Transverse colon (tissue), 4 donors: ENCODE results near the gene INTS3. TPM values are rescaled to one million over a fixed set of nuclear protein-coding genes. Genes with fewer than 3 reads are reported as not detected.

Experiments used
- DNase-seq: peaks from one replicate; pipeline ENCODE4 v3.0.0-alpha.2; 2019
- H3K27ac ChIP-seq, 4 donors: fragments of 200-600 bp; sonication (generic); 2 replicates each; pipeline ENCODE4 v1.5.1; 2016 to 2018; ENCODE audit warnings: inconsistent platforms in 4 of 4
- H3K27me3 ChIP-seq: fragments of 200-600 bp; sonication (generic); 2 replicates; pipeline ENCODE4 v1.5.1; 2017; ENCODE audit warnings: inconsistent platforms
- H3K36me3 ChIP-seq, 4 donors: fragments of 200-600 bp; sonication (generic); 2 replicates each; pipeline ENCODE4 v1.5.1; 2017 to 2019; ENCODE audit warnings: inconsistent platforms in 4 of 4
- H3K4me1 ChIP-seq, 4 donors: fragments of 200-600 bp; sonication (generic); 2 replicates each; pipeline ENCODE4 v1.5.1; 2017 to 2020; ENCODE audit warnings: inconsistent platforms in 4 of 4
- H3K4me3 ChIP-seq, 4 donors: fragments of 200-600 bp; sonication (generic); 1 replicate in 1 of 4; 2 replicates in 3 of 4; pipeline versions ENCODE4 v1.5.1 to v1.6.1; 2017 to 2019; ENCODE audit warnings: inconsistent platforms in 4 of 4
- H3K9me3 ChIP-seq, 2 donors: fragments of 200-600 bp; sonication (generic); 2 replicates each; pipeline ENCODE4 v1.5.1; 2017 to 2019; ENCODE audit warnings: inconsistent platforms in 2 of 2
- CTCF ChIP-seq, 5 experiments: fragments of 200-600 bp in 3 of 5; fragments of 450-650 bp in 2 of 5; sonication (generic) in 3 of 5; IDR thresholded peaks; 1 replicate in 2 of 5; 2 replicates in 3 of 5; pipeline ENCODE4 v1.5.1; 2016 to 2017; ENCODE audit warnings: antibody characterized with exemption in 5 of 5, inconsistent platforms in 3 of 5, mild to moderate bottlenecking in 2 of 5, moderate library complexity in 1 of 5
- EP300 ChIP-seq: sonication (generic); formaldehyde crosslinking; IDR thresholded peaks from one replicate; pipeline ENCODE4 v1.6.1; 2017; ENCODE audit warnings: antibody characterized with exemption, low read depth
- POLR2A ChIP-seq: fragments of 450-650 bp; IDR thresholded peaks from one replicate; pipeline ENCODE4 v1.6.1; 2016; ENCODE audit warnings: antibody characterized with exemption, mild to moderate bottlenecking, moderate library complexity
- POLR2AphosphoS5 ChIP-seq, 3 donors: sonication (generic); formaldehyde crosslinking; IDR thresholded peaks; one replicate each; pipeline ENCODE4 v1.6.1; 2016; ENCODE audit warnings: antibody characterized with exemption in 3 of 3
- WGBS, 2 donors: methylation state at CpG; one replicate each; pipeline ENCODE4 v1.1.5; 2018; ENCODE audit warnings: low coverage in 1 of 2; 5-methylcytosine and 5-hydroxymethylcytosine counted together
- in situ Hi-C, 4 donors: fragments of 200-750 bp; cut with MboI; loops; one replicate each; pipeline versions ENCODE4 v1.15.0 to v1.15.1; 2017; ENCODE audit warnings: low sequenced_read_pairs in 3 of 4, low pct_ligation_motif_present in 1 of 4, low pct_unique_long_range_greater_than_20kb in 1 of 4
- intact Hi-C: fragments of 100-400 bp; cut with DNase I; formaldehyde crosslinking; loops from one replicate; pipeline ENCODE4 v1.15.1; 2023; ENCODE audit warnings: low total_unique reads
- total RNA-seq, 4 donors: library from RNA; depleted of rRNA; stranded (reverse); fragments of >200 nt; gene quantifications; one replicate each; pipeline ENCODE4 v1.1.0, GENCODE V29; 2016

The INTS3 gene
- total RNA-seq, 4 donors from 2014 or later, result 26.1 to 35.6 (median 28.0) TPM

GRCh38 chr1:153745417-153745816 is 17.6 kb downstream of the INTS3 start:
- Histone ChIP-seq H3K4me3 (no peak overlapping the region), H3K27ac (peak overlapping the region in 1 of 4 donors; percentile 7), H3K36me3 (peaks cover 0 to 30% (median 9%) of the 10 kb centered on the region in 4 donors), H3K9me3 (no peaks in the 10 kb centered on the region), H3K27me3 (no peaks in the 10 kb centered on the region), H3K4me1 (peaks cover 9 to 20% (median 9%) of the 10 kb centered on the region in 4 donors)
- in situ Hi-C loops, result loop anchor here in 3 of 4 donors (10.0 to 25.0 kb wide), 3 partner anchors 71 to 241 kb away; partner anchors contain the start of genes ILF2 (in 1 of the 3) and NPR1 (in 1 of the 3)
- TF ChIP-seq POLR2A (no peak), EP300 (no peak), POLR2AphosphoS5 (IDR thresholded peaks at IDR 0.05) (no peak)
- DNase-seq, result no peak
- 96 to 100% methylated on average over 1 to 2 of the region's 2 CpGs for WGBS, 2 donors
- intact Hi-C loops, result no loop called here

- no peaks in the 10 kb centered on the region for H3K9me3 ChIP-seq
- H3K4me1 ChIP-seq, result peaks cover 9 to 26% (median 12%) of the 10 kb centered on the region in 4 donors
- H3K4me3 ChIP-seq, result no peak overlapping the region
- H3K27ac ChIP-seq, result peak overlapping the region in 1 of 4 donors; percentile 7
- intact Hi-C loops (no loop called here), in situ Hi-C loops (loop anchor here in 3 of 4 donors (10.0 to 25.0 kb wide), 3 partner anchors 71 to 241 kb away; partner anchors contain the start of genes ILF2 (in 1 of the 3) and NPR1 (in 1 of the 3))
- H3K27me3 ChIP-seq, result no peaks in the 10 kb centered on the region
- TF ChIP-seq POLR2AphosphoS5 (IDR thresholded peaks at IDR 0.05) (peak in 2 of 3 donors; percentile 16 to 84), POLR2A (no peak)
- WGBS, 2 donors, result 80 to 83% methylated on average over 5 to 13 of the region's 13 CpGs
- no peak for DNase-seq
- H3K36me3 ChIP-seq, result peaks cover 0 to 22% (median 6%) of the 10 kb centered on the region in 4 donors
Measured at GRCh38 chr1:153746174-153746573, 18.3 kb downstream of the INTS3 start.

GRCh38 chr1:153748903-153749302 is 21.1 kb downstream of the INTS3 start:
- H3K27ac ChIP-seq, result no peak overlapping the region
- H3K36me3 ChIP-seq, result peaks cover 0 to 20% (median 2%) of the 10 kb centered on the region in 4 donors
- TF ChIP-seq POLR2A, result no peak
- TF ChIP-seq POLR2AphosphoS5 (IDR thresholded peaks at IDR 0.05), result no peak
- no peak for TF ChIP-seq CTCF (IDR thresholded peaks at IDR 0.05)
- no peak for TF ChIP-seq EP300
- in situ Hi-C loops, result loop anchor here in 3 of 4 donors (10.0 to 25.0 kb wide), 3 partner anchors 74 to 244 kb away; partner anchors contain the start of genes ILF2 (in 1 of the 3) and NPR1 (in 1 of the 3)
- peaks cover 9 to 34% (median 15%) of the 10 kb centered on the region in 4 donors for H3K4me1 ChIP-seq
- intact Hi-C loops, result loop anchor here (2.0 kb wide), 1 partner anchor 70 kb away; the partner anchor contains the start of gene NPR1
- 65 to 75% methylated on average over 2 of the region's 2 CpGs for WGBS, 2 donors
- H3K27me3 ChIP-seq, result no peaks in the 10 kb centered on the region
- no peak for DNase-seq
- H3K4me3 ChIP-seq, result no peak overlapping the region
- no peaks in the 10 kb centered on the region for H3K9me3 ChIP-seq

GRCh38 chr1:153749408-153750005 is 21.7 kb downstream of the INTS3 start:
- in situ Hi-C loops (loop anchor here in 3 of 4 donors (10.0 to 25.0 kb wide), 3 partner anchors 75 to 245 kb away; partner anchors contain the start of genes ILF2 (in 1 of the 3) and NPR1 (in 1 of the 3)), intact Hi-C loops (loop anchor here (2.0 kb wide), 1 partner anchor 71 kb away; the partner anchor contains the start of gene NPR1)
- Histone ChIP-seq H3K4me1 (peaks cover 9 to 34% (median 15%) of the 10 kb centered on the region in 4 donors), H3K4me3 (no peak overlapping the region), H3K27me3 (no peaks in the 10 kb centered on the region), H3K27ac (peak overlapping the region in 3 of 4 donors; percentile 15 to 50 (median 36)), H3K9me3 (no peaks in the 10 kb centered on the region), H3K36me3 (peaks cover 0 to 26% (median 1%) of the 10 kb centered on the region in 4 donors)
- peak; percentile 89 for DNase-seq
- TF ChIP-seq EP300, result no peak
- peak in 1 of 3 donors; percentile 26 for TF ChIP-seq POLR2AphosphoS5 (IDR thresholded peaks at IDR 0.05)
- peak; percentile 87 to 92 (median 90) for TF ChIP-seq CTCF (IDR thresholded peaks at IDR 0.05)
- no peak for TF ChIP-seq POLR2A
- 42 to 43% methylated on average over 6 of the region's 6 CpGs for WGBS, 2 donors
